ENCODE measurements around the gene LRFN2.

- TF ChIP-seq CTCF (IDR thresholded peaks at IDR 0.05) (no peak), POLR2AphosphoS5 (IDR thresholded peaks at IDR 0.05) (no peak), POLR2A (IDR thresholded peaks at IDR 0.05) (no peak)
These were observed 244.4 kb downstream of the LRFN2 start for GRCh38 chr6:40342723-40343122.

Measured in breast epithelium (tissue), 3 donors.